ENCODE results near the gene WDR19. TPM values are rescaled to one million over a fixed set of nuclear protein-coding genes. Genes with fewer than 3 reads are reported as not detected.

Gene WDR19
- total and polyA plus RNA-seq, 2 of the 4 experiments (the other 2 are of a cell fraction): 16.0 to 22.6 TPM

- Histone ChIP-seq H3K9me1 (ENCODE audit: insufficient read depth, low read length) (peaks cover 15% of the 10 kb centered on the region; the same call in 1 of the 2 replicates), H3K9ac (ENCODE audit: low read depth, low read length) (no peak overlapping the region), H4K8ac (ENCODE audit: low read depth in 2 of 2, low read length in 2 of 2) (no peak overlapping the region), H3K4ac (ENCODE audit: low read depth, low read length) (no peak overlapping the region), H2BK5ac (ENCODE audit: low read depth, low read length, poor library complexity, severe bottlenecking) (no peak overlapping the region), H3K36me3 (ENCODE audit: control insufficient read depth, insufficient read depth, low read length) (peaks cover 26% of the 10 kb centered on the region), H3K9me3 (ENCODE audit: control insufficient read depth, insufficient read depth, low read length) (no peaks in the 10 kb centered on the region), H2AK5ac (ENCODE audit: low read depth, low read length) (no peak overlapping the region), H3K27ac (ENCODE audit: insufficient read depth, low read length) (no peak overlapping the region), H2BK120ac (ENCODE audit: low read depth, low read length) (no peak overlapping the region), H3K23ac (ENCODE audit: low read depth, low read length) (no peak overlapping the region), H3K18ac (ENCODE audit: low read depth, low read length) (no peak overlapping the region), H3K4me2 (ENCODE audit: low read depth, low read length) (no peak overlapping the region), H4K5ac (ENCODE audit: low read depth, low read length) (no peak overlapping the region), H2AFZ (replicated peaks; ENCODE audit: low read length, poor library complexity) (no peak overlapping the region), H3K14ac (replicated peaks; ENCODE audit: low read depth, low read length) (no peak overlapping the region), H3K27me3 (ENCODE audit: control insufficient read depth, insufficient read depth, low read length) (no peaks in the 10 kb centered on the region), H3K56ac (ENCODE audit: extremely low read depth, insufficient read depth, low read length) (no peak overlapping the region), H4K20me1 (ENCODE audit: insufficient read depth, low read length) (no peaks in the 10 kb centered on the region), H4K91ac (ENCODE audit: insufficient read depth, low read depth, low read length) (no peak overlapping the region), H3K4me3 (ENCODE audit: insufficient read depth, low read depth, low read length) (no peak overlapping the region), H2BK15ac (ENCODE audit: low read depth, low read length) (no peak overlapping the region), H2AK9ac (replicated peaks; ENCODE audit: low read depth, low read length, poor library complexity) (no peak overlapping the region), H3K4me1 (ENCODE audit: control insufficient read depth, insufficient read depth, low read length) (no peaks in the 10 kb centered on the region), H3K79me1 (ENCODE audit: low read depth in 1 of 2, low read length in 2 of 2) (peaks cover 3 to 19% of the 10 kb centered on the region in 2 experiments; a peak in 3 of 4 replicates), H2BK20ac (ENCODE audit: low read depth, low read length) (no peak overlapping the region)
- ATAC-seq (ENCODE audit: low read depth) (no peak), DNase-seq (no peak)
- intact Hi-C loops (cut with micrococcal nuclease): no loop called here
- in situ Hi-C loops (cut with MboI; ENCODE audit: low sequenced_read_pairs): no loop called here
- WGBS, 2 experiments (ENCODE audit: extremely low coverage in 2 of 2, insufficient read length in 1 of 2): 100% methylated on average over 1 of the region's 3 CpGs; no CpG with 5 or more reads in 1 of the 2 experiments
- CTCF ChIA-PET: no interaction called here
- dilution Hi-C loops (cut with HindIII; ENCODE audit: low sequenced_read_pairs, unreplicated experiment): no loop called here
- POLR2A ChIA-PET (ENCODE audit: unreplicated experiment): no interaction called here
- TF ChIP-seq NFE2L2 (IDR thresholded peaks at IDR 0.05; ENCODE audit: low read depth, low read length) (no peak), MXI1 (IDR thresholded peaks at IDR 0.05; ENCODE audit: borderline replicate concordance, low read depth, low read length) (no peak), POLR2A (IDR thresholded peaks at IDR 0.05; ENCODE audit: low read depth, low read length) (no peak), FOS (IDR thresholded peaks at IDR 0.05; ENCODE audit: low read depth, low read length) (no peak), MAZ (IDR thresholded peaks at IDR 0.05; ENCODE audit: borderline replicate concordance, low read depth, low read length) (no peak), CHD1 (IDR thresholded peaks at IDR 0.05; ENCODE audit: low read depth, low read length) (no peak), RAD21 (IDR thresholded peaks at IDR 0.05; ENCODE audit: low read length) (no peak), CEBPB (IDR thresholded peaks at IDR 0.05; ENCODE audit: low read depth, low read length) (no peak), RFX5 (IDR thresholded peaks at IDR 0.05; ENCODE audit: low read depth, low read length) (no peak), SMC3 (IDR thresholded peaks at IDR 0.05; ENCODE audit: low read depth, low read length) (no peak), MAFK (IDR thresholded peaks at IDR 0.05; ENCODE audit: low read depth, low read length) (no peak), RCOR1 (IDR thresholded peaks at IDR 0.05; ENCODE audit: insufficient replicate concordance, low read length) (no peak), BHLHE40 (IDR thresholded peaks at IDR 0.05; ENCODE audit: low read depth, low read length) (no peak), USF2 (IDR thresholded peaks at IDR 0.05; ENCODE audit: low read depth, low read length) (no peak)
- TF ChIP-seq, protein P1, sequence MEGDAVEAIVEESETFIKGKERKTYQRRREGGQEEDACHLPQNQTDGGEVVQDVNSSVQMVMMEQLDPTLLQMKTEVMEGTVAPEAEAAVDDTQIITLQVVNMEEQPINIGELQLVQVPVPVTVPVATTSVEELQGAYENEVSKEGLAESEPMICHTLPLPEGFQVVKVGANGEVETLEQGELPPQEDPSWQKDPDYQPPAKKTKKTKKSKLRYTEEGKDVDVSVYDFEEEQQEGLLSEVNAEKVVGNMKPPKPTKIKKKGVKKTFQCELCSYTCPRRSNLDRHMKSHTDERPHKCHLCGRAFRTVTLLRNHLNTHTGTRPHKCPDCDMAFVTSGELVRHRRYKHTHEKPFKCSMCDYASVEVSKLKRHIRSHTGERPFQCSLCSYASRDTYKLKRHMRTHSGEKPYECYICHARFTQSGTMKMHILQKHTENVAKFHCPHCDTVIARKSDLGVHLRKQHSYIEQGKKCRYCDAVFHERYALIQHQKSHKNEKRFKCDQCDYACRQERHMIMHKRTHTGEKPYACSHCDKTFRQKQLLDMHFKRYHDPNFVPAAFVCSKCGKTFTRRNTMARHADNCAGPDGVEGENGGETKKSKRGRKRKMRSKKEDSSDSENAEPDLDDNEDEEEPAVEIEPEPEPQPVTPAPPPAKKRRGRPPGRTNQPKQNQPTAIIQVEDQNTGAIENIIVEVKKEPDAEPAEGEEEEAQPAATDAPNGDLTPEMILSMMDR (conservative IDR thresholded peaks at IDR 0.05; ENCODE audit: low read depth, low read length): no peak
- TF ChIP-seq, protein P2, sequence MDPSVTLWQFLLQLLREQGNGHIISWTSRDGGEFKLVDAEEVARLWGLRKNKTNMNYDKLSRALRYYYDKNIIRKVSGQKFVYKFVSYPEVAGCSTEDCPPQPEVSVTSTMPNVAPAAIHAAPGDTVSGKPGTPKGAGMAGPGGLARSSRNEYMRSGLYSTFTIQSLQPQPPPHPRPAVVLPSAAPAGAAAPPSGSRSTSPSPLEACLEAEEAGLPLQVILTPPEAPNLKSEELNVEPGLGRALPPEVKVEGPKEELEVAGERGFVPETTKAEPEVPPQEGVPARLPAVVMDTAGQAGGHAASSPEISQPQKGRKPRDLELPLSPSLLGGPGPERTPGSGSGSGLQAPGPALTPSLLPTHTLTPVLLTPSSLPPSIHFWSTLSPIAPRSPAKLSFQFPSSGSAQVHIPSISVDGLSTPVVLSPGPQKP (IDR thresholded peaks at IDR 0.05; ENCODE audit: borderline replicate concordance, low read depth, low read length): no peak
- no TSS peak for BruUV-seq (replicated peaks)
Observed at GRCh38 chr4:39303871-39304270, 121.5 kb downstream of the WDR19 start.

Measured in IMR-90 (cell line).